A673 (cell line): ENCODE results near the gene SPAG6. TPM values are rescaled to one million over a fixed set of nuclear protein-coding genes. Genes with fewer than 3 reads are reported as not detected.

ENCODE experiments used
- BruUV-seq: library from RNA; stranded (reverse); fragments of 400-500 nt; replicated peaks from 2 replicates; lab custom pipeline; 2021; lab: Mats Ljungman, UMichigan
- CTCF ChIA-PET: fragments of 300-600 bp; sonication (Branson Sonifier 250); formaldehyde crosslinking; loops from one replicate; lab custom pipeline; 2022; ENCODE audit warnings: antibody characterized with exemption; lab: Charles Lee
- POLR2A ChIA-PET: fragments of 300-600 bp; sonication (Branson Sonifier 250); formaldehyde crosslinking; loops from one replicate; lab custom pipeline; 2022; ENCODE audit warnings: antibody characterized with exemption; ENCODE audit not compliant: low non-redundant PET; lab: Charles Lee
- DNase-seq: peaks from one replicate; pipeline ENCODE4 v3.0.0-alpha.2; 2015; ENCODE audit warnings: low spot score
- H3K27ac ChIP-seq: fragments of 200-600 bp; sonication (generic); 2 replicates; pipeline ENCODE4 v1.5.1; 2016; ENCODE audit warnings: mixed run types, low read depth, mild to moderate bottlenecking, mixed read lengths, antibody characterized with exemption, low read length; ENCODE audit not compliant: poor library complexity, severe bottlenecking
- H3K27me3 ChIP-seq: fragments of 200-600 bp; sonication (generic); replicated peaks from 2 replicates; pipeline ENCODE4 v1.6.1; 2017; ENCODE audit warnings: mixed run types, low read depth, mild to moderate bottlenecking, mixed read lengths, antibody characterized with exemption, low read length; ENCODE audit not compliant: insufficient read depth, poor library complexity
- H3K36me3 ChIP-seq: fragments of 200-600 bp; sonication (generic); 2 replicates; pipeline ENCODE4 v1.6.1; 2016; ENCODE audit warnings: mixed run types, mild to moderate bottlenecking, mixed read lengths, antibody characterized with exemption, low read length; ENCODE audit not compliant: insufficient read depth, poor library complexity, severe bottlenecking
- H3K4me1 ChIP-seq: fragments of 200-600 bp; sonication (generic); 2 replicates; pipeline ENCODE4 v1.6.1; 2017; ENCODE audit warnings: mixed run types, mild to moderate bottlenecking, mixed read lengths, antibody characterized with exemption, low read length; ENCODE audit not compliant: insufficient read depth, poor library complexity, severe bottlenecking
- H3K4me3 ChIP-seq: fragments of 200-600 bp; sonication (generic); 2 replicates; pipeline ENCODE4 v1.5.1; 2016; ENCODE audit warnings: low read depth, mixed run types, mild to moderate bottlenecking, mixed read lengths, low read length; ENCODE audit not compliant: poor library complexity, severe bottlenecking
- H3K9me3 ChIP-seq: fragments of 200-600 bp; sonication (generic); 2 replicates; pipeline ENCODE4 v1.6.1; 2016; ENCODE audit warnings: mixed run types, low read depth, mild to moderate bottlenecking, mixed read lengths, antibody characterized with exemption, low read length; ENCODE audit not compliant: poor library complexity, severe bottlenecking
- CTCF ChIP-seq: fragments of 300-800, 200-600 bp; sonication (generic); conservative IDR thresholded peaks from 2 replicates; pipeline ENCODE4 v1.5.1; 2017; ENCODE audit warnings: low read depth, mild to moderate bottlenecking, antibody characterized with exemption, low read length, moderate library complexity, mixed read lengths
- EZH2 ChIP-seq: fragments of 200-600 bp; sonication (generic); IDR thresholded peaks from 2 replicates; pipeline ENCODE4 v1.6.1; 2017; ENCODE audit warnings: borderline replicate concordance, low read depth, mild to moderate bottlenecking, mixed read lengths, antibody characterized with exemption, low read length; ENCODE audit not compliant: poor library complexity, severe bottlenecking
- intact Hi-C: fragments of 100-400 bp; cut with micrococcal nuclease; formaldehyde crosslinking; loops from one replicate; pipeline ENCODE4 v1.10.0; 2022; ENCODE audit not compliant: unreplicated experiment
- total RNA-seq: library from RNA; stranded (reverse); gene quantifications from 2 replicates; pipeline ENCODE4 v1.2.3, GENCODE V29; 2021

Gene SPAG6
- total RNA-seq, 1 experiment from 2014 or later: 0.39 TPM

DNA sequence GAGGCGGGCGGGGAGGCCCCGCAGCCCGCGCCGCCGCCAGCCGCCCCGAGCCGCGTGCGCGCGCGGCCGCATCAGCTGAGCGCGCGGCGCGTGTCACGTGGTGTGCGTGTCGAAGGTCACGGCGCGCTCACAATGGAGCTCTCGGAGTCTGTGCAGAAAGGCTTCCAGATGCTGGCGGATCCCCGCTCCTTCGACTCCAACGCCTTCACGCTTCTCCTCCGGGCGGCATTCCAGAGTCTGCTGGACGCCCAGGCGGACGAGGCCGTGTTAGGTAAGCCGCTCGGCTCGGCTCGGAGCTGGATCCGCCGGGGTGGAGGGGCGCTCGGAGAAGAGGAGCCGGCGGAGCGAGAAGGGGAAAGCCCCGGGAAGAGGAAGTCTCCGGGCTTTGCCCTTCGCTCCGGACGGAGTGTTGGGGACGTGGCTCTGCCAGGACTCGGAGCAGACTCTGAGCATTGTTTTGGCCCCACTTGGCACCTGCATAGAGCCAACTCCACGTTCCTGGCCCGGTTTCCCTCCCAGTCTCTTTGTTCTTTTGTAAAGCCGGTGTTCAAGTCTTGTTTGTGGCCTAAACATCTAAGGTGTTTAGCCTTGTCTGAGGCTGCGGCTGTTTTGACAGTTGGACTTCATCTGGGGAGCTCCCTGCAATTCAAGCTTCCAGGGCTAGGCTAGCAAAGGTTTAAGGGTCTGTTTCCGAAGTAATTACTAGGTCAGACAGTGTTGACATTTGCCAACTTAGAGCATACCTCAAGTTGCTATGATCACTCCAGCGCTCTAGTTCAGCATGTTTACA, 28.8 kb upstream of the SPAG6 start, which contains the start of gene COMMD3:
TSS of gene COMMD3 (plus strand) at position 103 of the 790 bp plus-strand sequence. CDS start at position 133, 30 bp downstream.
- peak within 1 kb of the TSS; percentile 90 for H3K27ac ChIP-seq
- no peaks in the 10 kb centered on the region for H3K36me3 ChIP-seq
- H3K4me1 ChIP-seq: peaks cover 20% of the 10 kb centered on the region
- H3K27me3 ChIP-seq: no peaks in the 10 kb centered on the region
- ChIA-PET POLR2A (interaction anchor here (0.6 kb wide), 2 partner anchors 789 to 804 kb away, joined by 3 read pairs; no protein-coding TSS in a partner anchor), CTCF (interaction anchor here (0.5 kb wide), 1 partner anchor 114 kb away, joined by 3 read pairs; no protein-coding TSS in a partner anchor)
- H3K4me3 ChIP-seq: peak within 1 kb of the TSS; percentile 88
- DNase-seq: peak; percentile 92
- TF ChIP-seq EZH2 (no peak), CTCF (no peak)
- intact Hi-C loops: loop anchor here (5.0 kb wide), 1 partner anchor 89 kb away; no protein-coding TSS in a partner anchor
- no peaks in the 10 kb centered on the region for H3K9me3 ChIP-seq
- BruUV-seq: no TSS peak

GRCh38 chr10:22317076-22317370, 28.3 kb upstream of the SPAG6 start:
- intact Hi-C loops: loop anchor here (5.0 kb wide), 1 partner anchor 90 kb away; no protein-coding TSS in a partner anchor
- BruUV-seq: TSS peak; percentile 46
- POLR2A ChIA-PET: no interaction called here

More at GRCh38 chr10:22317076-22317370, 28.3 kb upstream of the SPAG6 start:
- H3K4me1 ChIP-seq: peaks cover 20% of the 10 kb centered on the region
- CTCF ChIA-PET: no interaction called here
- H3K27me3 ChIP-seq: peaks cover 2% of the 10 kb centered on the region
- TF ChIP-seq CTCF (no peak), EZH2 (no peak)
- peak overlapping the region; percentile 90 for H3K27ac ChIP-seq
- H3K4me3 ChIP-seq: peak overlapping the region; percentile 88
- no peaks in the 10 kb centered on the region for H3K9me3 ChIP-seq
- DNase-seq: no peak
- no peaks in the 10 kb centered on the region for H3K36me3 ChIP-seq
